HG03064 (cell line): ENCODE measurements around the gene CTSL.
"Not testable (repeated sequence)": the region's sequence is repeated elsewhere in the genome, so short reads cannot be mapped to it uniquely, and the experiment has no call there.

Experiments
- ATAC-seq: cut with Tn5 transposase; IDR thresholded peaks from one replicate; pipeline ENCODE4 v1.9.1; 2021; ENCODE audit warnings: low read depth; ENCODE audit not compliant: unreplicated experiment

The CTSL gene

GRCh38 chr9:87751423-87751822 lies 25.5 kb downstream of the CTSL start:
- ATAC-seq, result no peak

- no peak for ATAC-seq
These were observed 25.9 kb downstream of the CTSL start for GRCh38 chr9:87751868-87752267.

GRCh38 chr9:87753313-87753712 lies 27.4 kb downstream of the CTSL start:
- ATAC-seq, result no peak

- ATAC-seq, result not testable (repeated sequence)
These were observed 32.4 kb downstream of the CTSL start for GRCh38 chr9:87758330-87758729.

GRCh38 chr9:87759980-87760379 lies 34.1 kb downstream of the CTSL start:
- not testable (repeated sequence) for ATAC-seq

GRCh38 chr9:87760529-87760928 lies 34.6 kb downstream of the CTSL start:
- no peak for ATAC-seq

GRCh38 chr9:87763286-87763685 lies 37.4 kb downstream of the CTSL start:
- ATAC-seq, result no peak

- no peak for ATAC-seq
These were observed 39.6 kb downstream of the CTSL start for GRCh38 chr9:87765521-87765920.

GRCh38 chr9:87766697-87767096 lies 40.8 kb downstream of the CTSL start:
- no peak for ATAC-seq

GRCh38 chr9:87770616-87771315 lies 44.8 kb downstream of the CTSL start:
- no peak for ATAC-seq

- no peak for ATAC-seq
These were observed 45.5 kb downstream of the CTSL start for GRCh38 chr9:87771316-87772006.

- ATAC-seq, result no peak
These were observed 50.8 kb downstream of the CTSL start for GRCh38 chr9:87776481-87777379.

- ATAC-seq, result no peak
These were observed 53.1 kb downstream of the CTSL start for GRCh38 chr9:87778996-87779395.
